Measurements from ENCODE around the gene SRGAP1. TPM values are rescaled to one million over a fixed set of nuclear protein-coding genes. Genes with fewer than 3 reads are reported as not detected.

SRGAP1 gene
- total RNA-seq, 1 donor from 2014 or later, result 5.7 TPM

DNA sequence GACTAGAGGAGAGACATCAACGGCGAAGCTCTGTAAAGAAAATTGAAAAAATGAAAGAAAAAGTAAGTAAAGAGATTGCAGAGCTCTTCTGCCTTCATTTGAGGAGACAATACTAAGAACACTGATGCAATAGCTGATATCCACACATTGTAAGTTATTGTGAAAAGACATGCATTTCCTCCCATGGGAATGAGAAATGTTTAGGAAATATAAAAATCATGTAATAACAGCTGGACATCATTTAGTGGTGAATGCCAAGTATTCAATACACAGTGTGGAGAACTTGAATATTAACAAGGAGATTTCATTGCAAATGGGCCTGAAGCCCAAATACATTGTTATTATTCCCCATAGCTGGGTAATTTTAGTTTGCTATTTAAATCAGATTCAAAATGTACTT is 198.4 kb downstream of the SRGAP1 start:
- Histone ChIP-seq H3K9ac (ENCODE audit: low read depth in 1 of 3, low read length in 3 of 3) (no peak overlapping the region), H3K27me3 (ENCODE audit: control insufficient read depth in 3 of 3, insufficient read depth in 3 of 3, low read length in 3 of 3) (no peaks in the 10 kb centered on the region), H3K36me3 (ENCODE audit: control insufficient read depth in 3 of 3, insufficient read depth in 3 of 3, low read length in 3 of 3) (peaks cover 0 to 7% (median 0%) of the 10 kb centered on the region in 3 donors), H3K4me1 (ENCODE audit: control insufficient read depth in 3 of 3, insufficient read depth in 3 of 3, low read length in 3 of 3) (peaks cover 0 to 3% (median 0%) of the 10 kb centered on the region in 3 donors), H3K9me3 (ENCODE audit: control insufficient read depth in 3 of 3, low read length in 3 of 3) (no peaks in the 10 kb centered on the region), H3K27ac (ENCODE audit: low read depth, low read length) (no peak overlapping the region), H3K4me3 (ENCODE audit: low read length in 3 of 3) (no peak overlapping the region)

DNA sequence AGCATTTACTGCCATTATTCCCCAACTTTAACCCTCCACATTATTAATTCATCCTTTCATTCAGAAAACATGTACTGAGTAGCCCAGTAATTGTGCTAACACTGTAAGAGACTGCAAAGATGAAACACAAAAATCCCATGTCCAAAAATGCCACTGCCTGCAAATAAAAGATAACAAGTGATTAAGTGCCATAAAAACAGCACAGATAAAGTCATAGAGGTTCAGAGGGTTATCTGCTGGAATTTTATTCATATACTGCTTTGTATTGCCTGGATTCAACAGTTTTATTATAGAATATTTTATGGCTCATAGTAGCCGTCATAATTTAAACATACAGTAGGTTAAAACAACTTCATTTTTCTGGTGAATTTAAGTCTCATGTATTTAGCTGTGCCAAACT is 199.7 kb downstream of the SRGAP1 start:
- no peak overlapping the region for H3K4me3 ChIP-seq (ENCODE audit: low read length in 3 of 3)
- peaks cover 0 to 3% (median 0%) of the 10 kb centered on the region in 3 donors for H3K4me1 ChIP-seq (ENCODE audit: control insufficient read depth in 3 of 3, insufficient read depth in 3 of 3, low read length in 3 of 3)
- no peaks in the 10 kb centered on the region for H3K27me3 ChIP-seq (ENCODE audit: control insufficient read depth in 3 of 3, insufficient read depth in 3 of 3, low read length in 3 of 3)
- H3K9ac ChIP-seq (ENCODE audit: low read depth in 1 of 3, low read length in 3 of 3), result no peak overlapping the region
- no peaks in the 10 kb centered on the region for H3K9me3 ChIP-seq (ENCODE audit: control insufficient read depth in 3 of 3, low read length in 3 of 3)
- H3K27ac ChIP-seq (ENCODE audit: low read depth, low read length), result no peak overlapping the region
- H3K36me3 ChIP-seq (ENCODE audit: control insufficient read depth in 3 of 3, insufficient read depth in 3 of 3, low read length in 3 of 3), result peaks cover 0 to 7% (median 0%) of the 10 kb centered on the region in 3 donors

- H3K9me3 ChIP-seq (ENCODE audit: control insufficient read depth in 3 of 3, low read length in 3 of 3), result no peaks in the 10 kb centered on the region
- H3K27me3 ChIP-seq (ENCODE audit: control insufficient read depth in 3 of 3, insufficient read depth in 3 of 3, low read length in 3 of 3), result no peaks in the 10 kb centered on the region
- no peak overlapping the region for H3K9ac ChIP-seq (ENCODE audit: low read depth in 1 of 3, low read length in 3 of 3)
- H3K36me3 ChIP-seq (ENCODE audit: control insufficient read depth in 3 of 3, insufficient read depth in 3 of 3, low read length in 3 of 3), result peaks cover 0 to 5% (median 0%) of the 10 kb centered on the region in 3 donors
- H3K4me1 ChIP-seq (ENCODE audit: control insufficient read depth in 3 of 3, insufficient read depth in 3 of 3, low read length in 3 of 3), result no peaks in the 10 kb centered on the region
- no peak overlapping the region for H3K27ac ChIP-seq (ENCODE audit: low read depth, low read length)
- no peak overlapping the region for H3K4me3 ChIP-seq (ENCODE audit: low read length in 3 of 3)
Measured at GRCh38 chr12:64051057-64051456, 206.6 kb downstream of the SRGAP1 start.

DNA sequence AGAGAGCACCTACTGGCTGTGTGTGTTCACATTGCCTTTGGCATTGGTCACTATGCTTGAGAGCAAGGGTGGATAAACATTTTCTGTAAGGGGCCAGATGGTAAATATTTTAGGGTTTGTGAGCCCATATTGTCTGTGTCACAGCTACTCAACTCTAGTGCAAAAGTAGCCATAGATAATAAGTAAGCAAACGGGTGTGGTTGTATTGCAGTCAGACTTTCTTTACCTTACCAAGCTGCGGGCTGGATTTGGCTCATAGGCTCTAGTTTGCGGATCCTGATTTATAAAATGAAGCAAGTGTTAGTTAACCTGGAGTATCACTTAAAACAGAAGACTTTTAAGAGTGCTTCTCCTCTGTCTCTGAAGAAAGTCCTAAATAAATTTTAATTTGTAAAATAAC is 208.6 kb downstream of the SRGAP1 start:
- Histone ChIP-seq H3K36me3 (ENCODE audit: control insufficient read depth in 3 of 3, insufficient read depth in 3 of 3, low read length in 3 of 3) (no peaks in the 10 kb centered on the region), H3K4me1 (ENCODE audit: control insufficient read depth in 3 of 3, insufficient read depth in 3 of 3, low read length in 3 of 3) (no peaks in the 10 kb centered on the region), H3K4me3 (ENCODE audit: low read length in 3 of 3) (no peak overlapping the region), H3K27ac (ENCODE audit: low read depth, low read length) (no peak overlapping the region), H3K27me3 (ENCODE audit: control insufficient read depth in 3 of 3, insufficient read depth in 3 of 3, low read length in 3 of 3) (no peaks in the 10 kb centered on the region), H3K9ac (ENCODE audit: low read depth in 1 of 3, low read length in 3 of 3) (no peak overlapping the region), H3K9me3 (ENCODE audit: control insufficient read depth in 3 of 3, low read length in 3 of 3) (no peaks in the 10 kb centered on the region)

DNA sequence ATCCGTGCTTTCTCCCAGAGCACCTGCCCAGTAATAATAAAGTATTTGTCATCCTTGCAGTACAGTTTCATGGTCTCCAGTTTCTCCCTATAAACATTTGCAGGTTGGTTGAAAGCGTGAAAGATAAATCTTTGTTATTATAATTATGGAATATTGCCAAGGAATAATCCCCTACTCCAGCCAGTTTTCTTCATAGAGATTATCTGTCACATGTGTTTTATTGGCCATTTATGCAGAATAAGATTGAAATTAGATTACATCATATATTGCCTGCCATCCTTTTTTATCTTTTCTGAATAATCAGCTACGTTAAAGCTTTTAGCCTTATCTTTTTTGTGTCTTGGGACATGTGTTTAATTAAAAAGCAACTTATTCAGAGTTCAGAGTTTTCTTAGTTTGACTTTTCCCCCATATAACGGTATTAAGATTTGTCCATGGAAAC is 209.6 kb downstream of the SRGAP1 start:
- H3K4me1 ChIP-seq (ENCODE audit: control insufficient read depth in 3 of 3, insufficient read depth in 3 of 3, low read length in 3 of 3), result no peaks in the 10 kb centered on the region
- no peak overlapping the region for H3K4me3 ChIP-seq (ENCODE audit: low read length in 3 of 3)
- no peaks in the 10 kb centered on the region for H3K27me3 ChIP-seq (ENCODE audit: control insufficient read depth in 3 of 3, insufficient read depth in 3 of 3, low read length in 3 of 3)
- H3K9me3 ChIP-seq (ENCODE audit: control insufficient read depth in 3 of 3, low read length in 3 of 3), result no peaks in the 10 kb centered on the region
- H3K27ac ChIP-seq (ENCODE audit: low read depth, low read length), result no peak overlapping the region
- H3K36me3 ChIP-seq (ENCODE audit: control insufficient read depth in 3 of 3, insufficient read depth in 3 of 3, low read length in 3 of 3), result no peaks in the 10 kb centered on the region
- H3K9ac ChIP-seq (ENCODE audit: low read depth in 1 of 3, low read length in 3 of 3), result no peak overlapping the region

- H3K27me3 ChIP-seq (ENCODE audit: control insufficient read depth in 3 of 3, insufficient read depth in 3 of 3, low read length in 3 of 3), result no peaks in the 10 kb centered on the region
- H3K4me1 ChIP-seq (ENCODE audit: control insufficient read depth in 3 of 3, insufficient read depth in 3 of 3, low read length in 3 of 3), result no peaks in the 10 kb centered on the region
- H3K9ac ChIP-seq (ENCODE audit: low read depth in 1 of 3, low read length in 3 of 3), result no peak overlapping the region
- no peaks in the 10 kb centered on the region for H3K36me3 ChIP-seq (ENCODE audit: control insufficient read depth in 3 of 3, insufficient read depth in 3 of 3, low read length in 3 of 3)
- no peaks in the 10 kb centered on the region for H3K9me3 ChIP-seq (ENCODE audit: control insufficient read depth in 3 of 3, low read length in 3 of 3)
- no peak overlapping the region for H3K27ac ChIP-seq (ENCODE audit: low read depth, low read length)
- H3K4me3 ChIP-seq (ENCODE audit: low read length in 3 of 3), result no peak overlapping the region
Measured at GRCh38 chr12:64056741-64057140, 212.2 kb downstream of the SRGAP1 start.

DNA sequence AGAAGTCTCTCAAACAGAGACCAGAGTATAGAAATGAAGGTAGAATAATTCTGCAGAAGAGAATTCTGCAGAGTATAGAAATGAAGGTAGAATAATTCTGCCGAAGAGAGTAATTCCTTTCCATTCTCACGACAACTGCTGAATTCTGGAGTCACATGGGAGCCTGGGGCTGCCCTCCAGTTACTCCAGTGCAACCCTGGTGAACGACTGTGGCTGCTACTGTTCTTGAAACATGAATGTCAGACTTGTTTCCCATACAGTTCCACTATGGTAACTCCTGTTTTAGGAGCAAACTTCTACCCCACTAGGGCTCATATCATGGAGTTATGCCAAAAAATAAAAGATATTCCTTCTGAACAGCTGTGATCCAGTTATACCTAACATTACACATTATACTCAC is 213.2 kb downstream of the SRGAP1 start:
- H3K4me1 ChIP-seq (ENCODE audit: control insufficient read depth in 3 of 3, insufficient read depth in 3 of 3, low read length in 3 of 3), result no peaks in the 10 kb centered on the region
- no peak overlapping the region for H3K4me3 ChIP-seq (ENCODE audit: low read length in 3 of 3)
- H3K9ac ChIP-seq (ENCODE audit: low read depth in 1 of 3, low read length in 3 of 3), result no peak overlapping the region
- H3K9me3 ChIP-seq (ENCODE audit: control insufficient read depth in 3 of 3, low read length in 3 of 3), result no peaks in the 10 kb centered on the region
- no peak overlapping the region for H3K27ac ChIP-seq (ENCODE audit: low read depth, low read length)
- no peaks in the 10 kb centered on the region for H3K36me3 ChIP-seq (ENCODE audit: control insufficient read depth in 3 of 3, insufficient read depth in 3 of 3, low read length in 3 of 3)
- H3K27me3 ChIP-seq (ENCODE audit: control insufficient read depth in 3 of 3, insufficient read depth in 3 of 3, low read length in 3 of 3), result no peaks in the 10 kb centered on the region

GRCh38 chr12:64058541-64059265 is 214.2 kb downstream of the SRGAP1 start:
- H3K4me1 ChIP-seq (ENCODE audit: control insufficient read depth in 3 of 3, insufficient read depth in 3 of 3, low read length in 3 of 3), result no peaks in the 10 kb centered on the region
- H3K36me3 ChIP-seq (ENCODE audit: control insufficient read depth in 3 of 3, insufficient read depth in 3 of 3, low read length in 3 of 3), result no peaks in the 10 kb centered on the region
- no peak overlapping the region for H3K27ac ChIP-seq (ENCODE audit: low read depth, low read length)
- no peaks in the 10 kb centered on the region for H3K9me3 ChIP-seq (ENCODE audit: control insufficient read depth in 3 of 3, low read length in 3 of 3)
- H3K27me3 ChIP-seq (ENCODE audit: control insufficient read depth in 3 of 3, insufficient read depth in 3 of 3, low read length in 3 of 3), result no peaks in the 10 kb centered on the region
- H3K4me3 ChIP-seq (ENCODE audit: low read length in 3 of 3), result no peak overlapping the region
- no peak overlapping the region for H3K9ac ChIP-seq (ENCODE audit: low read depth in 1 of 3, low read length in 3 of 3)

DNA sequence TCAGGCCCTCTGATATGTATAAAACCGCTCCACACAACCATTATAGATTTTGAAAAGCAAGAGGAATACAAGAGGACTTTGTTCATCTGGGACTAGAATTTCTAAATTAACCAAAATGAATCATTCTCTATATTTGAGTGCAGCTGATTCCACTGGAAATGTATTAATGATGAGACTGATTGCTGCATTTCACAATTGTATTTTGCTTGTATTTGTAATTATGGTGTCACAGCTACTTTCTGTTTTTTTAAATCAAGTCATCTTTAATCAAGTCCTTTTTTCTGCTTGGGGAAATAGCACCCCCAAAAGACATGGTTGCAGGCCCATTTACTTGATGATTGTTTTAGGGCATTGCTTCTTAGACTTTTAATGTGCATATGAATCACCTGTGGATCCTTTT is 215.2 kb downstream of the SRGAP1 start:
- H3K4me3 ChIP-seq (ENCODE audit: low read length in 3 of 3), result no peak overlapping the region
- no peaks in the 10 kb centered on the region for H3K27me3 ChIP-seq (ENCODE audit: control insufficient read depth in 3 of 3, insufficient read depth in 3 of 3, low read length in 3 of 3)
- H3K36me3 ChIP-seq (ENCODE audit: control insufficient read depth in 3 of 3, insufficient read depth in 3 of 3, low read length in 3 of 3), result no peaks in the 10 kb centered on the region
- no peak overlapping the region for H3K9ac ChIP-seq (ENCODE audit: low read depth in 1 of 3, low read length in 3 of 3)
- no peak overlapping the region for H3K27ac ChIP-seq (ENCODE audit: low read depth, low read length)
- H3K9me3 ChIP-seq (ENCODE audit: control insufficient read depth in 3 of 3, low read length in 3 of 3), result no peaks in the 10 kb centered on the region
- H3K4me1 ChIP-seq (ENCODE audit: control insufficient read depth in 3 of 3, insufficient read depth in 3 of 3, low read length in 3 of 3), result no peaks in the 10 kb centered on the region

- Histone ChIP-seq H3K9me3 (ENCODE audit: control insufficient read depth in 3 of 3, low read length in 3 of 3) (no peaks in the 10 kb centered on the region), H3K9ac (ENCODE audit: low read depth in 1 of 3, low read length in 3 of 3) (no peak overlapping the region), H3K36me3 (ENCODE audit: control insufficient read depth in 3 of 3, insufficient read depth in 3 of 3, low read length in 3 of 3) (peaks cover 0 to 2% (median 0%) of the 10 kb centered on the region in 3 donors), H3K4me1 (ENCODE audit: control insufficient read depth in 3 of 3, insufficient read depth in 3 of 3, low read length in 3 of 3) (no peaks in the 10 kb centered on the region), H3K27ac (ENCODE audit: low read depth, low read length) (no peak overlapping the region), H3K27me3 (ENCODE audit: control insufficient read depth in 3 of 3, insufficient read depth in 3 of 3, low read length in 3 of 3) (no peaks in the 10 kb centered on the region), H3K4me3 (ENCODE audit: low read length in 3 of 3) (no peak overlapping the region)
Measured at GRCh38 chr12:64061868-64062375, 217.4 kb downstream of the SRGAP1 start.

All from skeletal muscle tissue (tissue), 4 donors.